ENCODE data around the gene MOV10. TPM values are rescaled to one million over a fixed set of nuclear protein-coding genes. Genes with fewer than 3 reads are reported as not detected.

MOV10 gene
- polyA plus RNA-seq, 1 of the 3 experiments (the other 2 are of a cell fraction), result 87.4 TPM

- ChIA-PET POLR2A (no interaction called here), CTCF (interaction anchor here (0.8 to 6.2 kb wide), 5 partner anchors 36 to 332 kb away, joined by 3 to 47 read pairs (median 5); partner anchors contain the start of gene MOV10)
- no peaks in the 10 kb centered on the region for H4K20me1 ChIP-seq (ENCODE audit: insufficient read depth)
- no peak overlapping the region for H3K4me2 ChIP-seq
- 88% methylated on average over 1 of the region's 3 CpGs for WGBS (ENCODE audit: low lambda C conversion rate)
- H2AFZ ChIP-seq (ENCODE audit: low read depth), result no peak overlapping the region
- H3K79me2 ChIP-seq (ENCODE audit: insufficient read depth), result peaks cover 13% of the 10 kb centered on the region
- H3K9me3 ChIP-seq, result no peaks in the 10 kb centered on the region
- peaks cover 0 to 19% of the 10 kb centered on the region in 2 experiments; a peak in 1 of 4 replicates for H3K4me1 ChIP-seq (ENCODE audit: control insufficient read depth in 1 of 2, insufficient read depth in 2 of 2, low read depth in 1 of 2, low read length in 1 of 2)
- no peaks in the 10 kb centered on the region for H3K27me3 ChIP-seq (ENCODE audit: insufficient read depth)
- no peak overlapping the region for H3K9ac ChIP-seq
- no peaks in the 10 kb centered on the region for H3K9me2 ChIP-seq
- TF ChIP-seq USF2 (IDR thresholded peaks at IDR 0.05; ENCODE audit: borderline replicate concordance, low read depth, low read length) (no peak), MAX (IDR thresholded peaks at IDR 0.05; ENCODE audit: low read depth) (no peak), POLR2AphosphoS5 (IDR thresholded peaks at IDR 0.05; ENCODE audit: low read depth, low read length) (no peak), MEF2A (IDR thresholded peaks at IDR 0.05; ENCODE audit: borderline replicate concordance, low read depth) (no peak), SMC3 (IDR thresholded peaks at IDR 0.05; ENCODE audit: low read depth, low read length) (no peak), TCF12 (IDR thresholded peaks at IDR 0.05) (no peak), USF1 (IDR thresholded peaks at IDR 0.05; ENCODE audit: borderline replicate concordance, low read depth) (no peak), TEAD4 (IDR thresholded peaks at IDR 0.05; ENCODE audit: borderline replicate concordance, insufficient read depth) (no peak), MXI1 (IDR thresholded peaks at IDR 0.05; ENCODE audit: low read depth, low read length) (no peak), YY1 (IDR thresholded peaks at IDR 0.05; ENCODE audit: low read depth) (no peak), ELF1 (IDR thresholded peaks at IDR 0.05) (no peak), RCOR1 (IDR thresholded peaks at IDR 0.05; ENCODE audit: low read length) (no peak), SIN3A (IDR thresholded peaks at IDR 0.05; ENCODE audit: borderline replicate concordance, low read depth, low read length) (no peak), NFIC (IDR thresholded peaks at IDR 0.05; ENCODE audit: borderline replicate concordance) (no peak), EP300 (IDR thresholded peaks at IDR 0.05; ENCODE audit: borderline replicate concordance in 1 of 2, low read depth in 1 of 2, low read length in 1 of 2) (no peak), FOXJ3 (CRISPR knock-in tag; IDR thresholded peaks at IDR 0.05) (no peak), CHD2 (IDR thresholded peaks at IDR 0.05; ENCODE audit: low read length, partially characterized antibody) (no peak), GABPA (IDR thresholded peaks at IDR 0.05; ENCODE audit: low read depth) (no peak)
- H3K27ac ChIP-seq (ENCODE audit: low read depth in 2 of 2, low read length in 1 of 2), result no peak overlapping the region
- H3K36me3 ChIP-seq (replicated peaks in 1 of 2; ENCODE audit: control insufficient read depth in 1 of 2, insufficient read depth in 2 of 2, low read length in 1 of 2), result no peaks in the 10 kb centered on the region
- peaks cover 4% of the 10 kb centered on the region for H3F3A ChIP-seq (replicated peaks; ENCODE audit: insufficient read depth)
- no peak for DNase-seq
- no peak overlapping the region for H3K4me3 ChIP-seq (ENCODE audit: low read depth in 2 of 2, low read length in 1 of 2)
Measured at GRCh38 chr1:112710586-112710985, 36.1 kb downstream of the MOV10 start.

GRCh38 chr1:112711041-112711440, 36.6 kb downstream of the MOV10 start:
- no peaks in the 10 kb centered on the region for H3K9me3 ChIP-seq
- WGBS (ENCODE audit: low lambda C conversion rate), result 86% methylated on average over 2 of the region's 7 CpGs
- CTCF ChIA-PET, result interaction anchor here (0.8 to 6.2 kb wide), 3 partner anchors 93 to 331 kb away, joined by 3 to 47 read pairs (median 32); no protein-coding TSS in a partner anchor

More at GRCh38 chr1:112711041-112711440, 36.6 kb downstream of the MOV10 start:
- POLR2A ChIA-PET, result no interaction called here
- H3K36me3 ChIP-seq (replicated peaks in 1 of 2; ENCODE audit: control insufficient read depth in 1 of 2, insufficient read depth in 2 of 2, low read length in 1 of 2), result no peaks in the 10 kb centered on the region
- no peak overlapping the region for H2AFZ ChIP-seq (ENCODE audit: low read depth)
- TF ChIP-seq NRF1 (IDR thresholded peaks at IDR 0.05; ENCODE audit: low read depth, low read length) (no peak), EZH2phosphoT487 (IDR thresholded peaks at IDR 0.05; ENCODE audit: borderline replicate concordance, low read depth) (no peak), GABPA (IDR thresholded peaks at IDR 0.05; ENCODE audit: low read depth) (no peak), EP300 (IDR thresholded peaks at IDR 0.05; ENCODE audit: borderline replicate concordance in 1 of 2, low read depth in 1 of 2, low read length in 1 of 2) (no peak), TEAD4 (IDR thresholded peaks at IDR 0.05; ENCODE audit: borderline replicate concordance, insufficient read depth) (no peak), YY1 (IDR thresholded peaks at IDR 0.05; ENCODE audit: low read depth) (no peak), MXI1 (IDR thresholded peaks at IDR 0.05; ENCODE audit: low read depth, low read length) (no peak), FOXM1 (IDR thresholded peaks at IDR 0.05; ENCODE audit: low read depth) (no peak), RCOR1 (IDR thresholded peaks at IDR 0.05; ENCODE audit: low read length) (no peak), JUND (IDR thresholded peaks at IDR 0.05) (no peak), POLR2AphosphoS5 (IDR thresholded peaks at IDR 0.05; ENCODE audit: low read depth, low read length) (no peak)
- TF ChIP-seq, protein P1, sequence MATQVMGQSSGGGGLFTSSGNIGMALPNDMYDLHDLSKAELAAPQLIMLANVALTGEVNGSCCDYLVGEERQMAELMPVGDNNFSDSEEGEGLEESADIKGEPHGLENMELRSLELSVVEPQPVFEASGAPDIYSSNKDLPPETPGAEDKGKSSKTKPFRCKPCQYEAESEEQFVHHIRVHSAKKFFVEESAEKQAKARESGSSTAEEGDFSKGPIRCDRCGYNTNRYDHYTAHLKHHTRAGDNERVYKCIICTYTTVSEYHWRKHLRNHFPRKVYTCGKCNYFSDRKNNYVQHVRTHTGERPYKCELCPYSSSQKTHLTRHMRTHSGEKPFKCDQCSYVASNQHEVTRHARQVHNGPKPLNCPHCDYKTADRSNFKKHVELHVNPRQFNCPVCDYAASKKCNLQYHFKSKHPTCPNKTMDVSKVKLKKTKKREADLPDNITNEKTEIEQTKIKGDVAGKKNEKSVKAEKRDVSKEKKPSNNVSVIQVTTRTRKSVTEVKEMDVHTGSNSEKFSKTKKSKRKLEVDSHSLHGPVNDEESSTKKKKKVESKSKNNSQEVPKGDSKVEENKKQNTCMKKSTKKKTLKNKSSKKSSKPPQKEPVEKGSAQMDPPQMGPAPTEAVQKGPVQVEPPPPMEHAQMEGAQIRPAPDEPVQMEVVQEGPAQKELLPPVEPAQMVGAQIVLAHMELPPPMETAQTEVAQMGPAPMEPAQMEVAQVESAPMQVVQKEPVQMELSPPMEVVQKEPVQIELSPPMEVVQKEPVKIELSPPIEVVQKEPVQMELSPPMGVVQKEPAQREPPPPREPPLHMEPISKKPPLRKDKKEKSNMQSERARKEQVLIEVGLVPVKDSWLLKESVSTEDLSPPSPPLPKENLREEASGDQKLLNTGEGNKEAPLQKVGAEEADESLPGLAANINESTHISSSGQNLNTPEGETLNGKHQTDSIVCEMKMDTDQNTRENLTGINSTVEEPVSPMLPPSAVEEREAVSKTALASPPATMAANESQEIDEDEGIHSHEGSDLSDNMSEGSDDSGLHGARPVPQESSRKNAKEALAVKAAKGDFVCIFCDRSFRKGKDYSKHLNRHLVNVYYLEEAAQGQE (IDR thresholded peaks at IDR 0.05; ENCODE audit: low read depth, low read length), result no peak
- DNase-seq, result no peak
- H3K79me2 ChIP-seq (ENCODE audit: insufficient read depth), result peaks cover 9% of the 10 kb centered on the region
- H3K9ac ChIP-seq, result no peak overlapping the region
- peaks cover 4% of the 10 kb centered on the region for H3F3A ChIP-seq (replicated peaks; ENCODE audit: insufficient read depth)
- no peaks in the 10 kb centered on the region for H4K20me1 ChIP-seq (ENCODE audit: insufficient read depth)
- H3K4me2 ChIP-seq, result no peak overlapping the region
- H3K4me1 ChIP-seq (ENCODE audit: control insufficient read depth in 1 of 2, insufficient read depth in 2 of 2, low read depth in 1 of 2, low read length in 1 of 2), result peaks cover 0 to 19% of the 10 kb centered on the region in 2 experiments; a peak in 1 of 4 replicates
- no peak overlapping the region for H3K4me3 ChIP-seq (ENCODE audit: low read depth in 2 of 2, low read length in 1 of 2)
- no peaks in the 10 kb centered on the region for H3K27me3 ChIP-seq (ENCODE audit: insufficient read depth)
- H3K27ac ChIP-seq (ENCODE audit: low read depth in 2 of 2, low read length in 1 of 2), result no peak overlapping the region
- no peaks in the 10 kb centered on the region for H3K9me2 ChIP-seq
